ENCODE measurements around the gene RASA2. TPM values are rescaled to one million over a fixed set of nuclear protein-coding genes. Genes with fewer than 3 reads are reported as not detected.

The RASA2 gene
- total RNA-seq, 2 donors from 2014 or later = 15.4 to 23.1 TPM

- no peak for DNase-seq (ENCODE audit: low spot score)
- Histone ChIP-seq H3K36me3 (peaks cover 3% of the 10 kb centered on the region), H3K4me3 (no peak overlapping the region), H3K27ac (no peak overlapping the region), H3K4me1 (ENCODE audit: control insufficient read depth in 1 of 2, low read depth in 2 of 2) (no peaks in the 10 kb centered on the region), H3K27me3 (replicated peaks; ENCODE audit: insufficient read depth) (no peaks in the 10 kb centered on the region), H3K9me3 (no peaks in the 10 kb centered on the region)
- no peak for ATAC-seq (ENCODE audit: insufficient number of reproducible peaks, low FRiP score, low read depth)
- no peak for TF ChIP-seq CTCF (IDR thresholded peaks at IDR 0.05)
Measured at GRCh38 chr3:141570068-141570467, 83.2 kb downstream of the RASA2 start.

GRCh38 chr3:141575879-141576743, 89.3 kb downstream of the RASA2 start:
- ATAC-seq (ENCODE audit: insufficient number of reproducible peaks, low FRiP score, low read depth) (no peak), DNase-seq (ENCODE audit: low spot score) (no peak)
- Histone ChIP-seq H3K36me3 (peaks cover 13% of the 10 kb centered on the region), H3K9me3 (no peaks in the 10 kb centered on the region), H3K27ac (no peak overlapping the region), H3K4me3 (peak overlapping the region; percentile 13), H3K27me3 (replicated peaks; ENCODE audit: insufficient read depth) (no peaks in the 10 kb centered on the region), H3K4me1 (ENCODE audit: control insufficient read depth in 1 of 2, low read depth in 2 of 2) (no peaks in the 10 kb centered on the region)
- TF ChIP-seq CTCF (IDR thresholded peaks at IDR 0.05) = peak; percentile 44

- TF ChIP-seq CTCF (IDR thresholded peaks at IDR 0.05) = no peak
- Histone ChIP-seq H3K4me3 (no peak overlapping the region), H3K9me3 (no peaks in the 10 kb centered on the region), H3K27ac (no peak overlapping the region), H3K36me3 (peaks cover 14% of the 10 kb centered on the region), H3K27me3 (replicated peaks; ENCODE audit: insufficient read depth) (no peaks in the 10 kb centered on the region), H3K4me1 (ENCODE audit: control insufficient read depth in 1 of 2, low read depth in 2 of 2) (no peaks in the 10 kb centered on the region)
- DNase-seq (ENCODE audit: low spot score) = no peak
- no peak for ATAC-seq (ENCODE audit: insufficient number of reproducible peaks, low FRiP score, low read depth)
Measured at GRCh38 chr3:141576744-141577052, 89.9 kb downstream of the RASA2 start.

- DNase-seq (ENCODE audit: low spot score) (no peak), ATAC-seq (ENCODE audit: insufficient number of reproducible peaks, low FRiP score, low read depth) (no peak)
- Histone ChIP-seq H3K9me3 (no peaks in the 10 kb centered on the region), H3K27me3 (replicated peaks; ENCODE audit: insufficient read depth) (no peaks in the 10 kb centered on the region), H3K4me1 (ENCODE audit: control insufficient read depth in 1 of 2, low read depth in 2 of 2) (no peaks in the 10 kb centered on the region), H3K4me3 (no peak overlapping the region), H3K36me3 (peaks cover 14% of the 10 kb centered on the region), H3K27ac (no peak overlapping the region)
- TF ChIP-seq CTCF (IDR thresholded peaks at IDR 0.05) = no peak
Measured at GRCh38 chr3:141578202-141578973, 91.6 kb downstream of the RASA2 start.

- H3K4me1 ChIP-seq (ENCODE audit: control insufficient read depth in 1 of 2, low read depth in 2 of 2) = peaks cover 5 to 17% of the 10 kb centered on the region in 2 donors
- H3K9me3 ChIP-seq = no peaks in the 10 kb centered on the region
- no peak overlapping the region for H3K4me3 ChIP-seq
- no peaks in the 10 kb centered on the region for H3K36me3 ChIP-seq
- H3K27me3 ChIP-seq (replicated peaks; ENCODE audit: insufficient read depth) = no peaks in the 10 kb centered on the region
- no peak for TF ChIP-seq CTCF (IDR thresholded peaks at IDR 0.05)
- no peak overlapping the region for H3K27ac ChIP-seq
- no peak for ATAC-seq (ENCODE audit: insufficient number of reproducible peaks, low FRiP score, low read depth)
- no peak for DNase-seq (ENCODE audit: low spot score)
Measured at GRCh38 chr3:141594357-141594756, 107.5 kb downstream of the RASA2 start.
